OCI-LY3 (cell line): ENCODE data around the gene SLC35F2.

Experiments used
- H2AFZ ChIP-seq: fragments of 200-600, 300-600 bp; shearing (Covaris generic); 2 replicates; pipeline ENCODE4 v1.6.0; 2014; ENCODE audit warnings: antibody characterized with exemption, low read depth, low read length
- H3K27ac ChIP-seq: fragments of 200-600, 300-600 bp; sonication (generic); 2 replicates; pipeline ENCODE4 v1.5.1; 2014; ENCODE audit warnings: mild to moderate bottlenecking, low read length, moderate library complexity, mixed read lengths
- H3K27me3 ChIP-seq: fragments of 200-600, 300-600 bp; sonication (generic); 2 replicates; pipeline ENCODE4 v1.6.1; 2014; ENCODE audit warnings: low read depth, low read length, mixed read lengths
- H3K36me3 ChIP-seq: fragments of 200-600, 300-600 bp; sonication (generic); replicated peaks from 2 replicates; pipeline ENCODE3; 2014; ENCODE audit warnings: low read depth, low read length, mixed read lengths
- H3K4me1 ChIP-seq: fragments of 300-600, 200-600 bp; sonication (generic); 2 replicates; pipeline ENCODE4 v1.6.1; 2014; ENCODE audit warnings: low read length, mixed read lengths
- H3K4me2 ChIP-seq: fragments of 200-600, 300-600 bp; sonication (generic); 2 replicates; pipeline ENCODE4 v1.6.1; 2014; ENCODE audit warnings: low read length, mixed read lengths
- H3K4me3 ChIP-seq: fragments of 300-600, 200-600 bp; sonication (generic); 2 replicates; pipeline ENCODE4 v1.5.1; 2014; ENCODE audit warnings: antibody characterized with exemption, mild to moderate bottlenecking, low read length, moderate library complexity
- H3K79me2 ChIP-seq: fragments of 300-600, 200-600 bp; shearing (Covaris generic); 2 replicates; pipeline ENCODE4 v1.6.1; 2014; ENCODE audit warnings: mild to moderate bottlenecking, low read length, mixed read lengths
- H3K9ac ChIP-seq: fragments of 300-600, 200-600 bp; shearing (Covaris generic); 2 replicates; pipeline ENCODE4 v1.6.0; 2014; ENCODE audit warnings: mild to moderate bottlenecking, low read length, moderate library complexity
- H3K9me3 ChIP-seq: fragments of 200-600, 300-600 bp; shearing (Covaris generic); 2 replicates; pipeline ENCODE4 v1.6.1; 2014; ENCODE audit warnings: low read length, mixed read lengths; ENCODE audit not compliant: insufficient read depth
- H4K20me1 ChIP-seq: fragments of 200-600, 300-600 bp; sonication (generic); 2 replicates; pipeline ENCODE4 v1.6.1; 2016; ENCODE audit warnings: low read length, mixed read lengths; ENCODE audit not compliant: insufficient read depth
- CTCF ChIP-seq: fragments of 200-600, 300-600 bp; sonication (generic); IDR thresholded peaks from 2 replicates; pipeline ENCODE4 v1.5.1; 2014; ENCODE audit warnings: antibody characterized with exemption, low read length, low read depth
- EZH2phosphoT487 ChIP-seq: fragments of 200-600 bp; shearing (Covaris generic); IDR thresholded peaks from 2 replicates; pipeline ENCODE4 v1.6.1; 2018; ENCODE audit warnings: antibody characterized with exemption, mixed run types, low read depth

Gene SLC35F2

GRCh38 chr11:107789767-107790166, 68.8 kb downstream of the SLC35F2 start:
- no peaks in the 10 kb centered on the region for H3K27me3 ChIP-seq
- no peaks in the 10 kb centered on the region for H4K20me1 ChIP-seq
- no peak overlapping the region for H3K4me2 ChIP-seq
- H2AFZ ChIP-seq: no peak overlapping the region
- no peak overlapping the region for H3K4me3 ChIP-seq
- H3K27ac ChIP-seq: no peak overlapping the region
- no peak overlapping the region for H3K9ac ChIP-seq
- no peak for TF ChIP-seq EZH2phosphoT487
- no peak for TF ChIP-seq CTCF
- peaks cover 2% of the 10 kb centered on the region for H3K36me3 ChIP-seq
- no peaks in the 10 kb centered on the region for H3K4me1 ChIP-seq
- H3K9me3 ChIP-seq: no peaks in the 10 kb centered on the region
- no peaks in the 10 kb centered on the region for H3K79me2 ChIP-seq

GRCh38 chr11:107787733-107788132, 70.9 kb downstream of the SLC35F2 start:
- H3K9me3 ChIP-seq: no peaks in the 10 kb centered on the region
- TF ChIP-seq CTCF (no peak), EZH2phosphoT487 (no peak)
- no peak overlapping the region for H3K4me3 ChIP-seq
- H2AFZ ChIP-seq: no peak overlapping the region
- no peaks in the 10 kb centered on the region for H3K4me1 ChIP-seq
- H3K27me3 ChIP-seq: no peaks in the 10 kb centered on the region
- H3K9ac ChIP-seq: no peak overlapping the region
- H3K27ac ChIP-seq: no peak overlapping the region
- H3K4me2 ChIP-seq: no peak overlapping the region
- no peaks in the 10 kb centered on the region for H3K36me3 ChIP-seq
- H4K20me1 ChIP-seq: no peaks in the 10 kb centered on the region
- H3K79me2 ChIP-seq: no peaks in the 10 kb centered on the region

GRCh38 chr11:107785401-107785800, 73.2 kb downstream of the SLC35F2 start:
- Histone ChIP-seq H3K9me3 (no peaks in the 10 kb centered on the region), H3K79me2 (no peaks in the 10 kb centered on the region), H3K36me3 (no peaks in the 10 kb centered on the region), H3K4me3 (no peak overlapping the region), H2AFZ (no peak overlapping the region), H3K4me1 (no peaks in the 10 kb centered on the region), H3K9ac (no peak overlapping the region), H4K20me1 (no peaks in the 10 kb centered on the region), H3K27me3 (no peaks in the 10 kb centered on the region), H3K4me2 (no peak overlapping the region), H3K27ac (no peak overlapping the region)
- no peak for TF ChIP-seq CTCF
- no peak for TF ChIP-seq EZH2phosphoT487

GRCh38 chr11:107783121-107783520, 75.5 kb downstream of the SLC35F2 start:
- Histone ChIP-seq H3K36me3 (no peaks in the 10 kb centered on the region), H3K9ac (no peak overlapping the region), H3K27ac (no peak overlapping the region), H3K4me2 (no peak overlapping the region), H3K79me2 (no peaks in the 10 kb centered on the region), H3K27me3 (no peaks in the 10 kb centered on the region), H3K4me3 (no peak overlapping the region), H2AFZ (no peak overlapping the region), H3K9me3 (no peaks in the 10 kb centered on the region), H3K4me1 (no peaks in the 10 kb centered on the region), H4K20me1 (no peaks in the 10 kb centered on the region)
- TF ChIP-seq CTCF (no peak), EZH2phosphoT487 (no peak)
